Measurements from ENCODE around the gene NTM.

DNA sequence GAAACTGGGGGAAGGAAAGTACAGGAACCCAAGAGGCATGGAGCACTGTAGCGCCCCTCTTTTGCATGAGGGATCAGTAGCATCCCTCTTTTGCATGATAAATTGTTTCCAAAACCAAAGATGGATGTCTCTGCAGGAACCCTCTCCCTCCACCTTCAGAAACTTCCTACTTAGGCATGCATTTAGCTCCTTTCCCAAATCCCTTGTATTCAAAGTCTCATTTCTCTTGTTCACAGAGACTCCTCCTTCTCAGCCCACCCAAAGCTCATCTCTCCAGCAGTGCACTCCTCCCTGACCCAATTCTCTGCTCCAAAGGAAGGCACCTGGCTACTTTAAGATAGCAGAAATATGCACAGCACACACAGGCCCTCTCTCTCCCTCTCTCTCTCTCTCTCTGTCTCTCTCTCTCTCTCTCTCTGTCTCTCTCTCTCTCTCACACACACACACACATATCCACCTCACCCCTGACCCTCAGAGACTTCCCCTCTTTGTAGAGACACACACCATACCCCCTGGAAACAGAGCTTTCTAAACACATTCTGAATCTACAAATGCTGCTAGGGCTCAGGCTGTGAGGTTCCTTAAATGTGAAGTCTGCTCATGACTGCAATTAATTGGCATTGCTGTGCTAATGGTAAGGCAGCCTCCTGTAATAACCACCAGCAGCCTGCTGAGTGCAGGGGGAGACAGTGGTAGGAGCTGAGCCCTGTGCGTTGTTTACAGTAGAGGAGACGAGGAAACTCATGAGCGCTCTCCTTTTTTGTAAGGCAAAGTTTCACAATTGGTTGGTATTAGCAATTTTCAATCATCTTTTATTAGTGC, 519.6 kb downstream of the NTM start:
- no peak for TF ChIP-seq POLR2A (IDR thresholded peaks at IDR 0.05)
- TF ChIP-seq, protein P1, sequence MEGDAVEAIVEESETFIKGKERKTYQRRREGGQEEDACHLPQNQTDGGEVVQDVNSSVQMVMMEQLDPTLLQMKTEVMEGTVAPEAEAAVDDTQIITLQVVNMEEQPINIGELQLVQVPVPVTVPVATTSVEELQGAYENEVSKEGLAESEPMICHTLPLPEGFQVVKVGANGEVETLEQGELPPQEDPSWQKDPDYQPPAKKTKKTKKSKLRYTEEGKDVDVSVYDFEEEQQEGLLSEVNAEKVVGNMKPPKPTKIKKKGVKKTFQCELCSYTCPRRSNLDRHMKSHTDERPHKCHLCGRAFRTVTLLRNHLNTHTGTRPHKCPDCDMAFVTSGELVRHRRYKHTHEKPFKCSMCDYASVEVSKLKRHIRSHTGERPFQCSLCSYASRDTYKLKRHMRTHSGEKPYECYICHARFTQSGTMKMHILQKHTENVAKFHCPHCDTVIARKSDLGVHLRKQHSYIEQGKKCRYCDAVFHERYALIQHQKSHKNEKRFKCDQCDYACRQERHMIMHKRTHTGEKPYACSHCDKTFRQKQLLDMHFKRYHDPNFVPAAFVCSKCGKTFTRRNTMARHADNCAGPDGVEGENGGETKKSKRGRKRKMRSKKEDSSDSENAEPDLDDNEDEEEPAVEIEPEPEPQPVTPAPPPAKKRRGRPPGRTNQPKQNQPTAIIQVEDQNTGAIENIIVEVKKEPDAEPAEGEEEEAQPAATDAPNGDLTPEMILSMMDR (IDR thresholded peaks at IDR 0.05): no peak
